ENCODE data around the gene PRPH2.

- no peak for TF ChIP-seq CTCF (IDR thresholded peaks at IDR 0.05)
- TF ChIP-seq POLR2A (IDR thresholded peaks at IDR 0.05): no peak
These were observed 25.1 kb downstream of the PRPH2 start for GRCh38 chr6:42697268-42697655.

All from Peyer's patch (tissue), 4 donors.